HG02884 (cell line): ENCODE measurements around the gene RPS2.

Experiments
- ATAC-seq: cut with Tn5 transposase; IDR thresholded peaks from one replicate; pipeline ENCODE4 v1.9.1; 2021; ENCODE audit warnings: mild to moderate bottlenecking, moderate library complexity; ENCODE audit not compliant: unreplicated experiment

RPS2 gene

DNA sequence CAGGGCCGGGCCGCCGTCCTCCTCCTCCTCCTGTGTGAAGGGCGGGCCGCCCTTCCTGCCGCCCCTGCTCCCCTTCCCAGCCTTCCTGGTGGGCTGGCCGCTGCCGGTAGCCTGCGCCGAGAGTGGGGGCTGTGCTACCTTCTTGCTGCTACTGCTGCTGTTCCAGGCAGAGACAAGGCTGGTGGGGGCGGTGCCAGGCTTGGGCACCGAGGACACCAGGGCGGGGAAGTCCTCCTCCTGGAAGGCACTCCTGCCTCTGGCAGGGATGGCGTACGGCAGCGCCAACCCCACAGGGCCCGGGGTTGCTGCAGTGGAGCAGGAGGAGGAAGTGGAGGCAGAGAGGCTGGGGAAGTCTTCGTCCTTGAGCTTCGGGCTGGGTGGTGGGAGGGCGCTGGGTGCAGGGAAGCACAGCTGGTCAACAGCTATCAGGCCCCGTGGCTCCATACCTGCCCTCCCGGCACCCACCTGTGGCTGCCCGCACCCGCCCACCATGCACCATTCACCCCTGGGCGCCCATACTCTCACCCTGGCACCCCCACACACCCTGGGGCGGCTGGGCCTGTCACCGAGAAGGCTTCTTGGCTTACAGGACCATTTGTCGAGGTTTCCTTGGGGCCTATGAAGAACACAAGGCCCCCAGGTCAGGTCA is 35.4 kb upstream of the RPS2 start:
- ATAC-seq: no peak

DNA sequence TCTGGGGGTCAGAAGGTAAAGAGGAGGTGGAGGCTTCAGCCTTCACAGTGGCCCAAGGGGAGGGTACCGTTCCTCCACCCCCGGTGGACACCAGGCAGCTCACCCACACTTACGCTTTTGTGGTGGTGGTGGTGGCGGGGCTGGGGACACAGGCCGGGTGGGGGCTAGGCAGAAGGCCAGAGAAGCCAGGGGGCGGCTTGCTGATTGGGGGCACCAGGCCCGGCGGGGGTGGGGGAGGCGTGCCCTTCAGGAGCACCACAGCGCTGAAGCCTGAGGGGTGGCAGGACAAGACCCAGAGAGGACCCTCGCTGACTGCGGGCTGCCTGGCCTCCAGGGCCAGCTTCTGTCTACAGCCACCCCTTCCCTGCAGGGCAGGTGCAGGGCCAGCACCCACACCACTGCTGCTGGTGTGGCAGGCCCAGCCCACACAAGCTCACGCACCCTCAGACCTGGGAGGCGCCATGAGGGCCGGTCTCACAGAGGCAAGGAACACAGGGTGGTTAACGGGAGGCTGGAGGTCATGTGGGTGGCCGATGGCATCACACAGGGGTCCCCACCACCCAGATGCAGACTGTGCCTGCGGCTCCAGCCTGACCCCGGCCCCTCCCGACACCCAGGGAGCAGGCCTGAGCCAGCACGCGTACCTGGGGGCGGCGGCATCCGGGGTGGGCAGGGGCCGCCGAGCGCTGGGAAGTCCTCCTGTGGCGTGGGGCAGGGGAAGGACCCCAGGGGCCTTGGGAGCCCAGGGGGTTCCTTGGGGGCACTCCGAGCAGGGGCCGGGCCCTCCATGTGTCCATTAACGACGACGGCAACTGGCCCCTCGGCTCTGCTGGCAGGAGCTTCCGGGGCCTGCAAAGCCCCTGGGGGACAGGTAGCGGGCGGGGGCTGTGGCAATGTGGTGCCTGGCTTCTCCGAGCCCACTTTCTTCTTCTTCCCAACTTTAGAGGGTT is 34.5 kb upstream of the RPS2 start:
- no peak for ATAC-seq

- ATAC-seq: no peak
Measured at GRCh38 chr16:1998360-1998835, 33.8 kb upstream of the RPS2 start.

GRCh38 chr16:1997494-1998359 is 33.1 kb upstream of the RPS2 start:
- ATAC-seq: no peak

GRCh38 chr16:1993731-1994131 is 29.1 kb upstream of the RPS2 start:
- ATAC-seq: no peak

DNA sequence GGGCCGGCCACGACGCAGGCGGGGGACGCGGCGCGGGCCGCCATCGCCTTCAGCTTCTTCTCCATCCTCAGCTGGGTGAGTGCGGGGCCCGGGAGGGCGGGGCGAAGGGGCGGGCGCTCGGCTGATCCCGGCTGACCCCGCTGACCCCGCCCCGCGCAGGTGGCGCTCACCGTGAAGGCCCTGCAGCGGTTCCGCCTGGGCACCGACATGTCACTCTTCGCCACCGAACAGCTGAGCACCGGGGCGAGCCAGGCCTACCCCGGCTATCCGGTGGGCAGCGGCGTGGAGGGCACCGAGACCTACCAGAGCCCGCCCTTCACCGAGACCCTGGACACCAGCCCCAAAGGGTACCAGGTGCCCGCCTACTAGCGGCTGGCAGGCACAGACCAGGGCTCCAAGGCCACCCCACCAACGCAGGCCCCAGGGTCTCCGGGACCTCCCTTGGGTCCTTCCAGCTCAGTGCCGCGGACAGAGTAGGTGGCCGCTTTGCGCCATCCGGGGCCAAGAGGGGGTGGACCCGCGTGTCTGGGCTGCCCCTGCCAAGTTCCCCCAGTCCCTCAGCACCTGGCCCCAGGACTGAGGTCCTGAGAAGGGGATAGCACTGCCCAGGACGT is 28.2 kb upstream of the RPS2 start:
- no peak for ATAC-seq

- peak; percentile 41 for ATAC-seq
Measured at GRCh38 chr16:1991948-1992703, 27.5 kb upstream of the RPS2 start.

GRCh38 chr16:1991588-1991947 is 26.9 kb upstream of the RPS2 start:
- ATAC-seq: peak; percentile 11

GRCh38 chr16:1991135-1991551 is 26.5 kb upstream of the RPS2 start:
- ATAC-seq: no peak

GRCh38 chr16:1990351-1991134 is 25.9 kb upstream of the RPS2 start:
- ATAC-seq: no peak

DNA sequence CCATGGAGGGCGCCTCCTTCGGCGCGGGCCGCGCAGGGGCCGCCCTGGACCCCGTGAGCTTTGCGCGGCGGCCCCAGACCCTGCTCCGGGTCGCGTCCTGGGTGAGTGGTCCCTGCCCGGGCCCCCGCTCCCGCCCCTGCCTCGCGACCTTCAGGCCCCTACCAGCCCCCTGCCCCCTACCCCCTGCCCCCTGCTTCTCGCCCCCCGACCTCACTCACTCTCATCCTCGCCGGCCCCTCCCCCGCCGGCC is 25.4 kb upstream of the RPS2 start:
- ATAC-seq: no peak

DNA sequence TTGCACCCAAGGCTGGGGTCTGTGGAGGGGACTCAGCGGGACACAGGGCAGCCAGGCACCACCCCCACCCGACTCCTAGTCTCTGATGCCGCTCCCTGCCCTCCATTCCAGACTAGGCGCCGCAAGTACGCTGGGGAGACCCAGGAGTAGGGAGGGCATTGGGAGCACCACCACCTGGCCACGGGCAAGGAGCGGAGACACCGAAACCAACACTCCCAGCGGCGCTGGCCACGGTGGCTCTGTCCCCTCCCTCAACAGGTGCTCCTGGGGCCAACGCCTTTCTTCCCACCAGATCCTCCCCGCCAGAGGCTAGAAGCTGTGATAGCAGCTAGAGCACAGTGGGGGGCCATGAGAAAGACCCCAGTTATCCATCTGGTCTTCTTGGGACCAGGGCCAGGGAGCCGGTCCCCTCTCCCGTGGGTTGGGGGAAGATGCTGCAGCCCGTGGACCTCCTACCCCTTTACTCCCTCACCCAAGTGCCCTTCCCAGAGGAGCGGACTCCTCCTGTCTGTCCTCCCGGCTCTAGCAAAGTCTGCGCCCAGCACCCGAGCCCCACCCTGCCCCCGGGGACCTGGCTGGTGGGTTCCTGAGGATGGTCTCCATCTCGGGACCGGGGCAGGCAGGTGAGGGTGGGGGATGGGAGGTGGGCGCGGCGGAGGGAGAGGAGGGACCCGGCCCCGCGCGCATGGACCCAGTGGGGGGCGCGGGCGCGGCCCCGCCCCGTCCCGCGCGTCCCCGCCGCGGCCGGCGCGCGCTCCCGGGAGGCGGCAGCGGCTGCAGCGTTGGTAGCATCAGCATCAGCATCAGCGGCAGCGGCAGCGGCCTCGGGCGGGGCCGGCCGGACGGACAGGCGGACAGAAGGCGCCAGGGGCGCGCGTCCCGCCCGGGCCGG is 24.8 kb upstream of the RPS2 start, which contains the start of gene SYNGR3:
TSS of gene SYNGR3 (plus strand) at position 762 of the 892 bp plus-strand sequence. CDS start 133 bp downstream, outside the sequence.
- ATAC-seq: no peak

GRCh38 chr16:1987198-1987597 is 22.6 kb upstream of the RPS2 start:
- ATAC-seq: no peak

DNA sequence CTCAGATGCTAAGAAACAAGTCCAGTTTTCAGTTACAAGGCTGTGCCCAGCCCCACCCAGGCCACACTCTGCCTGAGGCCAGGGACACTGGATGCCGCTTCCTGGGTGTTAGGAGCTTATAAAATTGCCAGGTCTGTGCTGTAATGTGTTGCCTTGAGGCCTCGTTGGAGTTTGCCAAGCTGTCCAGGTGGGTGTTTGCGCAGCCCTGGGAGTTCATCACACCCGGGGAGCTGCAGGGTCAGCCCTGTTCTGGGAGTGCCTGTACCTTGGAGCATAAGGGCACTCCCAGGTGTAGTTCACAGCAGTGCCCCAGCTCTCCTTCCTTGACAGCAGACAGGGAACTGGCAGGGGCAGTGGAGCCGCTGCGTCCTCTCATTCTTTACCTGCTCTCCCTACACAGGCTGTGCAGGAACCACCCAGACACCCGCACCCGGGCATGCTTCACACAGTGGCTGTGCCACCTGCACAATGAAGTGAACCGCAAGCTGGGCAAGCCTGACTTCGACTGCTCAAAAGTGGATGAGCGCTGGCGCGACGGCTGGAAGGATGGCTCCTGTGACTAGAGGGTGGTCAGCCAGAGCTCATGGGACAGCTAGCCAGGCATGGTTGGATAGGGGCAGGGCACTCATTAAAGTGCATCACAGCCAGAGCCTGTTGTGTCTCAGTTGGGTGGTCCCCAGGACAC is 21.0 kb upstream of the RPS2 start:
- ATAC-seq: no peak

DNA sequence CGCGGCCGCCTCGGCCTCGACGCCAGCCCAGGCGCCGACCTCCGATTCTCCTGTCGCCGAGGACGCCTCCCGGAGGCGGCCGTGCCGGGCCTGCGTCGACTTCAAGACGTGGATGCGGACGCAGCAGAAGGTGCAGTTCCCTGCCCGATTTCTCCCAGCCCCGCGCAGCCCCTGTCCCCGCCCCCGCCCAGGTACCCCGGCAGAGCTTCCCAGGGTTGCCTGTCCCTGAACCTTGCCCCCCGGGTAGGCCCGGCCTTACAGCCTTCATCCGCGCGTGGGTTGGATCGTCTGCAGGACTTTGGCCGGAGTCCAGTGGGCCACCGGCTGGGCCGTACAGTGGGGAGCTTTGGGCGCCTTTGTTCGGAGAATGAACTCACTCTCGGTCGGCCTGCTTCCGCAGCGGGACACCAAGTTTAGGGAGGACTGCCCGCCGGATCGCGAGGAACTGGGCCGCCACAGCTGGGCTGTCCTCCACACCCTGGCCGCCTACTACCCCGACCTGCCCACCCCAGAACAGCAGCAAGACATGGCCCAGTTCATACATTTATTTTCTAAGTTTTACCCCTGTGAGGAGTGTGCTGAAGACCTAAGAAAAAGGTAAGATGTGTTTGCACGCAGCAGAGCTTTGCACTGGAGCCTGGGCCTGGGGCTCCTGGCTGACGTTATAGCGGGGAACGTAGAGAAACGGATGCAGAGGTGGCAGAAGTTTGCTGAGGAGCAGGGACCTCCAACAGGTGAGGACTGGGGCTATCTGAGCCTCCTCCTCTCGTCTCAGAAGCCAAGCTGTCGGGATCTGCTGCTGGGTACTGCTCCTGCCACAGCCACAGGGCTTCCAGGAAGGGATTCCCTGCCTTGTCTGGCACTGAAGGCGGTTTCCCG is 20.0 kb upstream of the RPS2 start:
- peak; percentile 16 for ATAC-seq

- ATAC-seq: peak; percentile 69
Measured at GRCh38 chr16:1983544-1984346, 19.1 kb upstream of the RPS2 start, which contains the start of gene GFER. Gene GFER (plus strand): TSS chr16:1984193. CDS start chr16:1984219, 26 bp downstream.
